AG04450 (cell line): ENCODE results near the gene ELK1. TPM values are rescaled to one million over a fixed set of nuclear protein-coding genes. Genes with fewer than 3 reads are reported as not detected.

Experiments used
- CTCF ChIA-PET: fragments of 300-600, 350-600 bp; formaldehyde crosslinking; extraction: SDS; loops from one replicate; lab custom pipeline; 2022; ENCODE audit warnings: antibody characterized with exemption, inconsistent platforms; lab: Charles Lee
- POLR2A ChIA-PET: fragments of 350-600 bp; formaldehyde crosslinking; extraction: SDS; loops from one replicate; lab custom pipeline; 2021; ENCODE audit warnings: antibody characterized with exemption, inconsistent platforms; lab: Yijun Ruan, JAX
- DNase-seq: peaks from one replicate; pipeline ENCODE4 v3.0.0-alpha.2; 2011; ENCODE audit warnings: low read depth, low spot score
- H3K27ac ChIP-seq: one replicate; pipeline ENCODE4 v1.5.1; 2012; ENCODE audit warnings: low read depth, low read length, control low read depth
- H3K27me3 ChIP-seq: one replicate; pipeline ENCODE4 v1.6.0; 2012; ENCODE audit warnings: low read length; ENCODE audit not compliant: control insufficient read depth, insufficient read depth
- H3K4me3 ChIP-seq: 2 replicates; pipeline ENCODE4 v1.5.1; 2011; ENCODE audit warnings: mild to moderate bottlenecking, low read depth, low read length, control low read depth
- H3K9me3 ChIP-seq: 2 replicates; pipeline ENCODE4 v1.5.1; 2012; ENCODE audit warnings: low read length; ENCODE audit not compliant: control insufficient read depth, insufficient read depth
- polyA plus RNA-seq: library from polyadenylated mRNA; depleted of rRNA; stranded (reverse); fragments of >200 nt; gene quantifications from 2 replicates; pipeline ENCODE4 v1.2.3, GENCODE V29; 2011
- TF ChIP-seq, protein P1 (sequence below): IDR thresholded peaks from 2 replicates; pipeline ENCODE4 v1.5.1; 2011; ENCODE audit warnings: low read depth, low read length, control low read depth, inconsistent platforms

Gene ELK1
- polyA plus RNA-seq, 1 experiment, result 22.4 TPM

DNA sequence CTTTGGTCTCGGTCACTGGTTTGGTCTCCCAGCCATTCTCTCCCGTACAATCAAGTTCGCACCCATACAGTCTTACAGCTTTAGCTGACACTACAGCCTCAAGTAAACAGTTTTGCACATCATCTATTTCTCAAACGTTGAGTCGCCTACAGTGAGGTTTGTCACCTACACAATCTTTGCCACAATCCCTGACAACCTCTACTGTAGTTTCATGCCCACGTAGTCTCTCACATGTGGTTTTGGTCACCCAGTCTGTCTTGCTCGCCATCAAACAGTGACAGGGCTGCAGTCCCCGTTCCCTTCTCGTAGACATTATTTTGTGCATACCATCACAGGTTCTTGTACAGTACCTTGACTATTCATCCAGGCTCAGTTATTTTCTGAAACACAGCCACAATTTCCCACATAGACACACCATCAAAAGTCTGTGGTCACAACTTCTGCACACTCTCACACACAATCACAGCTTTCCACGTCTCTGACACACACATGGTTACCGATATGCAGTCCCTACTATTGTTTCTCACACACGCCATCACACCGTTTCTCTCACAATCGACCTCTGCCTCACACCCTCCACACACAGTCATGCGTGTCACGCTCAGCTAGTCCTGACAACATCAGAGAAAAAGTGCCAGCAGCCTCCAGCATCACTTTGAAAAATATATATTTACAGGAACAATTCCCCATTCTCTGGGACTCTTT, 15.3 kb downstream of the ELK1 start:
- TF ChIP-seq, protein P1, sequence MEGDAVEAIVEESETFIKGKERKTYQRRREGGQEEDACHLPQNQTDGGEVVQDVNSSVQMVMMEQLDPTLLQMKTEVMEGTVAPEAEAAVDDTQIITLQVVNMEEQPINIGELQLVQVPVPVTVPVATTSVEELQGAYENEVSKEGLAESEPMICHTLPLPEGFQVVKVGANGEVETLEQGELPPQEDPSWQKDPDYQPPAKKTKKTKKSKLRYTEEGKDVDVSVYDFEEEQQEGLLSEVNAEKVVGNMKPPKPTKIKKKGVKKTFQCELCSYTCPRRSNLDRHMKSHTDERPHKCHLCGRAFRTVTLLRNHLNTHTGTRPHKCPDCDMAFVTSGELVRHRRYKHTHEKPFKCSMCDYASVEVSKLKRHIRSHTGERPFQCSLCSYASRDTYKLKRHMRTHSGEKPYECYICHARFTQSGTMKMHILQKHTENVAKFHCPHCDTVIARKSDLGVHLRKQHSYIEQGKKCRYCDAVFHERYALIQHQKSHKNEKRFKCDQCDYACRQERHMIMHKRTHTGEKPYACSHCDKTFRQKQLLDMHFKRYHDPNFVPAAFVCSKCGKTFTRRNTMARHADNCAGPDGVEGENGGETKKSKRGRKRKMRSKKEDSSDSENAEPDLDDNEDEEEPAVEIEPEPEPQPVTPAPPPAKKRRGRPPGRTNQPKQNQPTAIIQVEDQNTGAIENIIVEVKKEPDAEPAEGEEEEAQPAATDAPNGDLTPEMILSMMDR, result no peak
- H3K27me3 ChIP-seq, result no peaks in the 10 kb centered on the region
- no peaks in the 10 kb centered on the region for H3K9me3 ChIP-seq
- H3K4me3 ChIP-seq, result no peak overlapping the region
- ChIA-PET CTCF (no interaction called here), POLR2A (no interaction called here)
- H3K27ac ChIP-seq, result no peak overlapping the region
- DNase-seq, result no peak

GRCh38 chrX:47633689-47634590, 16.4 kb downstream of the ELK1 start:
- Histone ChIP-seq H3K27me3 (no peaks in the 10 kb centered on the region), H3K27ac (no peak overlapping the region), H3K4me3 (no peak overlapping the region), H3K9me3 (no peaks in the 10 kb centered on the region)
- CTCF ChIA-PET, result interaction anchor here (0.9 kb wide), 1 partner anchor 11 kb away, joined by 3 read pairs; no protein-coding TSS in a partner anchor
- TF ChIP-seq, protein P1, result no peak
- DNase-seq, result no peak
- POLR2A ChIA-PET, result no interaction called here

GRCh38 chrX:47632666-47633065, 17.7 kb downstream of the ELK1 start:
- Histone ChIP-seq H3K27me3 (no peaks in the 10 kb centered on the region), H3K27ac (no peak overlapping the region), H3K9me3 (no peaks in the 10 kb centered on the region), H3K4me3 (no peak overlapping the region)
- ChIA-PET CTCF (no interaction called here), POLR2A (no interaction called here)
- no peak for DNase-seq
- TF ChIP-seq, protein P1, result no peak

- no peak overlapping the region for H3K4me3 ChIP-seq
- TF ChIP-seq, protein P1, result no peak
- DNase-seq, result no peak
- no peaks in the 10 kb centered on the region for H3K27me3 ChIP-seq
- no peak overlapping the region for H3K27ac ChIP-seq
- POLR2A ChIA-PET, result no interaction called here
- CTCF ChIA-PET, result no interaction called here
- no peaks in the 10 kb centered on the region for H3K9me3 ChIP-seq
Measured at GRCh38 chrX:47631676-47632075, 18.7 kb downstream of the ELK1 start.
